ENCODE measurements around the gene BICC1.

DNA sequence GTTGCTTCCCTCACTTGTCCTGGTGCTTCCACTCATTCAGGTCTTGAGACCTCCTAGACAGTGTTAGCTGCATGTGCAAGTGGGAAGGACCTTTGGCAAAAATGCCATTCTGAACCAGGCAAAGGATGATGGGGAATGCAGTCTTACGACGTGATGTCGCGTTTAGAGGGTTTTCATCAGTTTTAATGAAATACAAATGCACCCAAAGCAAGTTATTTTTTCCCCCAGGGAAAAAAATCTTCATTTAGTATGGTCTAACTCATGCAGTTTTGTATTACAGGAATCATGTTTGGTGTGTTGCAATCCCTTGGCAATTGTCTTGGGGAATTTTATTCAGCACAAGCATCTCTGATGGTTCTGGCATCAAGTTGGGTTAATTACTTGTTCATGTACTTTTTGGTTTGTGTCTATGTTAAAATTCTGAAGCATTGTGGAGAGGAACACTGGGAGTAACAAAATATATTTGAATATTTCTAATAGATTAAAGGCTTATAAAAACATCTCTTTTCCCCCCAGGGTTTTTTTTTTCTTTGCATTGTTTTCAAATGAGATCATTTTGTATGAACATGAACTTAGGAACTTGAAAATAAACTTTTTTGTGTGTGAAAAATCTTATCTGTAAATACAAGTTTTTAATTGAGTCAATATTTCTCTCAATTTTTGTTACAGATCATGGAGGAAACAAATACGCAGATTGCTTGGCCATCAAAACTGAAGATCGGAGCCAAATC lies 188.9 kb downstream of the BICC1 start:
- TF ChIP-seq, protein P1, sequence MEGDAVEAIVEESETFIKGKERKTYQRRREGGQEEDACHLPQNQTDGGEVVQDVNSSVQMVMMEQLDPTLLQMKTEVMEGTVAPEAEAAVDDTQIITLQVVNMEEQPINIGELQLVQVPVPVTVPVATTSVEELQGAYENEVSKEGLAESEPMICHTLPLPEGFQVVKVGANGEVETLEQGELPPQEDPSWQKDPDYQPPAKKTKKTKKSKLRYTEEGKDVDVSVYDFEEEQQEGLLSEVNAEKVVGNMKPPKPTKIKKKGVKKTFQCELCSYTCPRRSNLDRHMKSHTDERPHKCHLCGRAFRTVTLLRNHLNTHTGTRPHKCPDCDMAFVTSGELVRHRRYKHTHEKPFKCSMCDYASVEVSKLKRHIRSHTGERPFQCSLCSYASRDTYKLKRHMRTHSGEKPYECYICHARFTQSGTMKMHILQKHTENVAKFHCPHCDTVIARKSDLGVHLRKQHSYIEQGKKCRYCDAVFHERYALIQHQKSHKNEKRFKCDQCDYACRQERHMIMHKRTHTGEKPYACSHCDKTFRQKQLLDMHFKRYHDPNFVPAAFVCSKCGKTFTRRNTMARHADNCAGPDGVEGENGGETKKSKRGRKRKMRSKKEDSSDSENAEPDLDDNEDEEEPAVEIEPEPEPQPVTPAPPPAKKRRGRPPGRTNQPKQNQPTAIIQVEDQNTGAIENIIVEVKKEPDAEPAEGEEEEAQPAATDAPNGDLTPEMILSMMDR (IDR thresholded peaks at IDR 0.05): no peak
- TF ChIP-seq, protein P2, sequence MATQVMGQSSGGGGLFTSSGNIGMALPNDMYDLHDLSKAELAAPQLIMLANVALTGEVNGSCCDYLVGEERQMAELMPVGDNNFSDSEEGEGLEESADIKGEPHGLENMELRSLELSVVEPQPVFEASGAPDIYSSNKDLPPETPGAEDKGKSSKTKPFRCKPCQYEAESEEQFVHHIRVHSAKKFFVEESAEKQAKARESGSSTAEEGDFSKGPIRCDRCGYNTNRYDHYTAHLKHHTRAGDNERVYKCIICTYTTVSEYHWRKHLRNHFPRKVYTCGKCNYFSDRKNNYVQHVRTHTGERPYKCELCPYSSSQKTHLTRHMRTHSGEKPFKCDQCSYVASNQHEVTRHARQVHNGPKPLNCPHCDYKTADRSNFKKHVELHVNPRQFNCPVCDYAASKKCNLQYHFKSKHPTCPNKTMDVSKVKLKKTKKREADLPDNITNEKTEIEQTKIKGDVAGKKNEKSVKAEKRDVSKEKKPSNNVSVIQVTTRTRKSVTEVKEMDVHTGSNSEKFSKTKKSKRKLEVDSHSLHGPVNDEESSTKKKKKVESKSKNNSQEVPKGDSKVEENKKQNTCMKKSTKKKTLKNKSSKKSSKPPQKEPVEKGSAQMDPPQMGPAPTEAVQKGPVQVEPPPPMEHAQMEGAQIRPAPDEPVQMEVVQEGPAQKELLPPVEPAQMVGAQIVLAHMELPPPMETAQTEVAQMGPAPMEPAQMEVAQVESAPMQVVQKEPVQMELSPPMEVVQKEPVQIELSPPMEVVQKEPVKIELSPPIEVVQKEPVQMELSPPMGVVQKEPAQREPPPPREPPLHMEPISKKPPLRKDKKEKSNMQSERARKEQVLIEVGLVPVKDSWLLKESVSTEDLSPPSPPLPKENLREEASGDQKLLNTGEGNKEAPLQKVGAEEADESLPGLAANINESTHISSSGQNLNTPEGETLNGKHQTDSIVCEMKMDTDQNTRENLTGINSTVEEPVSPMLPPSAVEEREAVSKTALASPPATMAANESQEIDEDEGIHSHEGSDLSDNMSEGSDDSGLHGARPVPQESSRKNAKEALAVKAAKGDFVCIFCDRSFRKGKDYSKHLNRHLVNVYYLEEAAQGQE (IDR thresholded peaks at IDR 0.05; ENCODE audit: insufficient read depth in 1 of 2, low read depth in 2 of 2, low read length in 1 of 2): no peak
